BLaER1 (cell line): ENCODE measurements around the gene TIMM9.

Experiments used
- H3K27ac ChIP-seq: shearing (Covaris generic); formaldehyde crosslinking; 2 replicates; pipeline ENCODE4 v1.8.1; 2022
- H3K27me3 ChIP-seq: shearing (Covaris generic); formaldehyde crosslinking; 2 replicates; pipeline ENCODE4 v1.8.1; 2022
- H3K36me3 ChIP-seq: shearing (Covaris generic); formaldehyde crosslinking; 2 replicates; pipeline ENCODE4 v1.8.1; 2022
- H3K4me1 ChIP-seq: shearing (Covaris generic); formaldehyde crosslinking; 2 replicates; pipeline ENCODE4 v1.8.1; 2022
- H3K4me2 ChIP-seq: shearing (Covaris generic); formaldehyde crosslinking; 2 replicates; pipeline ENCODE4 v1.8.1; 2022
- H3K4me3 ChIP-seq: shearing (Covaris generic); formaldehyde crosslinking; 2 replicates; pipeline ENCODE4 v1.8.1; 2022
- H3K9ac ChIP-seq: shearing (Covaris generic); formaldehyde crosslinking; 2 replicates; pipeline ENCODE4 v1.8.1; 2022
- H3K9me3 ChIP-seq: shearing (Covaris generic); formaldehyde crosslinking; 2 replicates; pipeline ENCODE4 v1.8.1; 2022
- H4K20me1 ChIP-seq: shearing (Covaris generic); formaldehyde crosslinking; 2 replicates; pipeline ENCODE4 v1.8.1; 2022
- Cebpa-rat ChIP-seq: shearing (Covaris generic); IDR thresholded peaks from 2 replicates; pipeline ENCODE4 v1.8.1; 2022

The TIMM9 gene

GRCh38 chr14:58427281-58428117 is at the start of gene TIMM9, which contains the start of gene KIAA0586:
Gene TIMM9 (minus strand): TSS chr14:58427531. CDS start chr14:58411945, 15,586 bp downstream.
Gene KIAA0586 (plus strand): TSS chr14:58427719. CDS start chr14:58428265, 546 bp downstream.
- Histone ChIP-seq H3K9ac (peak within 1 kb of the TSS; percentile 98), H3K9me3 (no peaks in the 10 kb centered on the region), H3K27ac (peak within 1 kb of the TSS; percentile 99), H3K27me3 (no peaks in the 10 kb centered on the region), H3K4me2 (peak within 1 kb of the TSS; percentile 88), H4K20me1 (peaks cover 6% of the 10 kb centered on the region; the same call in 1 of the 2 replicates), H3K4me3 (peak within 1 kb of the TSS; percentile 89), H3K36me3 (peaks cover 41% of the 10 kb centered on the region), H3K4me1 (peaks cover 37% of the 10 kb centered on the region)
- no peak for TF ChIP-seq Cebpa-rat

- H3K27me3 ChIP-seq, result no peaks in the 10 kb centered on the region
- H3K4me3 ChIP-seq, result no peak overlapping the region
- no peak for TF ChIP-seq Cebpa-rat
- H3K9ac ChIP-seq, result no peak overlapping the region
- H3K36me3 ChIP-seq, result peaks cover 42% of the 10 kb centered on the region
- H3K4me1 ChIP-seq, result no peaks in the 10 kb centered on the region
- H3K4me2 ChIP-seq, result no peak overlapping the region
- no peaks in the 10 kb centered on the region for H3K9me3 ChIP-seq
- H3K27ac ChIP-seq, result no peak overlapping the region
- no peaks in the 10 kb centered on the region for H4K20me1 ChIP-seq
These were observed 49.0 kb upstream of the TIMM9 start for GRCh38 chr14:58476320-58476719.

GRCh38 chr14:58469309-58469708 is 42.0 kb upstream of the TIMM9 start:
- Histone ChIP-seq H3K9ac (no peak overlapping the region), H3K27me3 (no peaks in the 10 kb centered on the region), H4K20me1 (no peaks in the 10 kb centered on the region), H3K4me1 (no peaks in the 10 kb centered on the region), H3K4me2 (no peak overlapping the region), H3K27ac (no peak overlapping the region), H3K9me3 (no peaks in the 10 kb centered on the region), H3K4me3 (no peak overlapping the region), H3K36me3 (peaks cover 44% of the 10 kb centered on the region)
- TF ChIP-seq Cebpa-rat, result no peak

- Histone ChIP-seq H3K4me1 (no peaks in the 10 kb centered on the region), H4K20me1 (no peaks in the 10 kb centered on the region), H3K27ac (no peak overlapping the region), H3K36me3 (peaks cover 59% of the 10 kb centered on the region), H3K4me3 (no peak overlapping the region), H3K9ac (no peak overlapping the region), H3K9me3 (no peaks in the 10 kb centered on the region), H3K27me3 (no peaks in the 10 kb centered on the region), H3K4me2 (no peak overlapping the region)
- no peak for TF ChIP-seq Cebpa-rat
These were observed 40.2 kb upstream of the TIMM9 start for GRCh38 chr14:58467575-58467974.

GRCh38 chr14:58466459-58466858 is 39.1 kb upstream of the TIMM9 start:
- Histone ChIP-seq H4K20me1 (no peaks in the 10 kb centered on the region), H3K4me1 (no peaks in the 10 kb centered on the region), H3K27me3 (no peaks in the 10 kb centered on the region), H3K4me3 (no peak overlapping the region), H3K36me3 (peaks cover 70% of the 10 kb centered on the region), H3K9me3 (no peaks in the 10 kb centered on the region), H3K4me2 (no peak overlapping the region), H3K27ac (no peak overlapping the region), H3K9ac (no peak overlapping the region)
- no peak for TF ChIP-seq Cebpa-rat

GRCh38 chr14:58465421-58465820 is 38.1 kb upstream of the TIMM9 start:
- H3K4me2 ChIP-seq, result no peak overlapping the region
- no peak overlapping the region for H3K27ac ChIP-seq
- H3K9me3 ChIP-seq, result no peaks in the 10 kb centered on the region
- no peaks in the 10 kb centered on the region for H3K27me3 ChIP-seq
- peaks cover 76% of the 10 kb centered on the region for H3K36me3 ChIP-seq
- no peaks in the 10 kb centered on the region for H3K4me1 ChIP-seq
- H3K4me3 ChIP-seq, result no peak overlapping the region
- no peak overlapping the region for H3K9ac ChIP-seq
- no peak for TF ChIP-seq Cebpa-rat
- H4K20me1 ChIP-seq, result no peaks in the 10 kb centered on the region

- TF ChIP-seq Cebpa-rat, result no peak
- Histone ChIP-seq H3K27me3 (no peaks in the 10 kb centered on the region), H3K36me3 (peaks cover 83% of the 10 kb centered on the region), H3K4me1 (no peaks in the 10 kb centered on the region), H3K9me3 (no peaks in the 10 kb centered on the region), H4K20me1 (no peaks in the 10 kb centered on the region), H3K4me3 (no peak overlapping the region), H3K4me2 (no peak overlapping the region), H3K9ac (no peak overlapping the region), H3K27ac (no peak overlapping the region)
These were observed 37.3 kb upstream of the TIMM9 start for GRCh38 chr14:58464652-58465051.

- Histone ChIP-seq H3K9me3 (no peaks in the 10 kb centered on the region), H4K20me1 (no peaks in the 10 kb centered on the region), H3K27me3 (no peaks in the 10 kb centered on the region), H3K27ac (no peak overlapping the region), H3K4me1 (no peaks in the 10 kb centered on the region), H3K36me3 (peaks cover 78% of the 10 kb centered on the region), H3K4me2 (no peak overlapping the region), H3K4me3 (no peak overlapping the region), H3K9ac (no peak overlapping the region)
- no peak for TF ChIP-seq Cebpa-rat
These were observed 35.8 kb upstream of the TIMM9 start for GRCh38 chr14:58463147-58463546.

- no peaks in the 10 kb centered on the region for H4K20me1 ChIP-seq
- no peak overlapping the region for H3K4me3 ChIP-seq
- H3K27ac ChIP-seq, result no peak overlapping the region
- no peaks in the 10 kb centered on the region for H3K27me3 ChIP-seq
- H3K36me3 ChIP-seq, result peaks cover 81% of the 10 kb centered on the region
- no peaks in the 10 kb centered on the region for H3K4me1 ChIP-seq
- no peak overlapping the region for H3K9ac ChIP-seq
- no peaks in the 10 kb centered on the region for H3K9me3 ChIP-seq
- no peak for TF ChIP-seq Cebpa-rat
- H3K4me2 ChIP-seq, result no peak overlapping the region
These were observed 33.4 kb upstream of the TIMM9 start for GRCh38 chr14:58460772-58461171.

- Histone ChIP-seq H3K36me3 (peaks cover 68% of the 10 kb centered on the region), H3K4me1 (no peaks in the 10 kb centered on the region), H3K9me3 (no peaks in the 10 kb centered on the region), H3K27ac (no peak overlapping the region), H3K27me3 (no peaks in the 10 kb centered on the region), H3K4me3 (no peak overlapping the region), H3K4me2 (no peak overlapping the region), H3K9ac (no peak overlapping the region), H4K20me1 (no peaks in the 10 kb centered on the region)
- TF ChIP-seq Cebpa-rat, result no peak
These were observed 28.4 kb upstream of the TIMM9 start for GRCh38 chr14:58455593-58456265.
